Mucosa of rectum (tissue), 2 donors: ENCODE results near the gene SCLT1.

ENCODE experiments used
- H3K27ac ChIP-seq, 2 donors: one replicate each; pipeline ENCODE4 v1.7.0; 2013; ENCODE audit warnings: inconsistent platforms in 2 of 2, low read depth in 2 of 2, low read length in 2 of 2
- H3K27me3 ChIP-seq, 2 donors: one replicate each; pipeline ENCODE4 v1.7.0; 2013; ENCODE audit warnings: low read length in 2 of 2; ENCODE audit not compliant: control insufficient read depth in 2 of 2, insufficient read depth in 2 of 2
- H3K36me3 ChIP-seq, 2 donors: one replicate each; pipeline ENCODE4 v1.7.0; 2013; ENCODE audit warnings: low read length in 2 of 2; ENCODE audit not compliant: control insufficient read depth in 2 of 2, insufficient read depth in 2 of 2
- H3K4me1 ChIP-seq, 2 donors: one replicate each; pipeline ENCODE4 v1.7.0; 2013; ENCODE audit warnings: low read length in 2 of 2, mild to moderate bottlenecking in 1 of 2; ENCODE audit not compliant: control insufficient read depth in 2 of 2, insufficient read depth in 2 of 2
- H3K4me3 ChIP-seq, 2 donors: one replicate each; pipeline ENCODE4 v1.7.0; 2013; ENCODE audit warnings: low read length in 2 of 2
- H3K9ac ChIP-seq, 2 donors: one replicate each; pipeline ENCODE4 v1.7.0; 2013; ENCODE audit warnings: low read length in 2 of 2, low read depth in 1 of 2, mild to moderate bottlenecking in 1 of 2
- H3K9me3 ChIP-seq, 2 donors: one replicate each; pipeline ENCODE4 v1.7.0; 2013; ENCODE audit warnings: low read length in 2 of 2; ENCODE audit not compliant: control insufficient read depth in 2 of 2
- donor health status: healthy.
- donor health status: Normal muscosa, but diverticular disease.

SCLT1 gene

GRCh38 chr4:128904821-128905220, 188.5 kb downstream of the SCLT1 start:
- Histone ChIP-seq H3K9ac (no peak overlapping the region), H3K27me3 (no peaks in the 10 kb centered on the region), H3K9me3 (no peaks in the 10 kb centered on the region)

DNA sequence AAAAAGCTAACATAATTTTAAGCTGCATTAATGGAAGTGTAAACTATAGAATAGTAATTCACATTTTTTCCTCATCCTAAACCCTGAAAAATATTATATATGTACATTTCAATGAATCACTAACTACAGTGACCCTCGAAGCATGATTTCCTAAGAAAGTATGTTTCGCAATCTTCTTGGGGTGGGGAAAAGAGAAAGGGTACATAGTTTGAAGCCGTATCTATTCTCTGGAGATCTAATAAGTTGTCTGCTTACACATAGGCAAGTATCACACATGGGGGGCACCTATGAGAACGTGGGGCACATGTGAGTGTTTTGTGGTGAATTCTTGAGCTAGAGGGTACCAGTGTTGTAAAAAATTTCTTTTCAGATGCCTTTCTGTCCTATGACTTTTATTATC, 212.7 kb downstream of the SCLT1 start:
- Histone ChIP-seq H3K27ac (no peak overlapping the region), H3K27me3 (no peaks in the 10 kb centered on the region), H3K36me3 (no peaks in the 10 kb centered on the region), H3K4me3 (no peak overlapping the region), H3K9me3 (no peaks in the 10 kb centered on the region), H3K9ac (no peak overlapping the region), H3K4me1 (no peaks in the 10 kb centered on the region)

More at GRCh38 chr4:128904821-128905220, 188.5 kb downstream of the SCLT1 start:
- no peaks in the 10 kb centered on the region for H3K4me1 ChIP-seq
- no peak overlapping the region for H3K4me3 ChIP-seq
- no peaks in the 10 kb centered on the region for H3K36me3 ChIP-seq
- no peak overlapping the region for H3K27ac ChIP-seq

GRCh38 chr4:128879971-128880370, 213.4 kb downstream of the SCLT1 start:
- Histone ChIP-seq H3K9ac (no peak overlapping the region), H3K4me1 (no peaks in the 10 kb centered on the region), H3K27ac (no peak overlapping the region), H3K27me3 (no peaks in the 10 kb centered on the region), H3K4me3 (no peak overlapping the region), H3K36me3 (no peaks in the 10 kb centered on the region), H3K9me3 (no peaks in the 10 kb centered on the region)

- no peak overlapping the region for H3K9ac ChIP-seq
- no peaks in the 10 kb centered on the region for H3K36me3 ChIP-seq
- no peaks in the 10 kb centered on the region for H3K4me1 ChIP-seq
- H3K27me3 ChIP-seq = no peaks in the 10 kb centered on the region
- H3K27ac ChIP-seq = no peak overlapping the region
- no peaks in the 10 kb centered on the region for H3K9me3 ChIP-seq
- H3K4me3 ChIP-seq = no peak overlapping the region
Measured at GRCh38 chr4:128879283-128879682, 214.1 kb downstream of the SCLT1 start.

DNA sequence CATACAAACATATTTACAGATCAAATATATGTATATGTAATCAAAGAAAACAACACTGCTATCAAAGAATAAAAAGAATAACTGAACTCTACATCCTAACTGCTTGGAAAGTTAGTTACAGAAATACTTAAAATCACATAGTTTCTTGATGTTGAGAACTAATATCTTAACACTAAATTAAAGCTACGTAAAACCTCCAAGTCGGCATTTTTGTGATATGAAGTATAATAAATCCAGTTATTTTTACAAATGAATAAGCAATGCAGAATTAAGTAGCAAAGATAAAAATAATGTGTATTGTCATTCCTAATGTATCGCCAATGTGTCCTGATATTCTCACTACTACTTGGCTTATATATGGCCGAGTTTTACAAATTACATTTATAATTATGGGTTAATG, 215.4 kb downstream of the SCLT1 start:
- Histone ChIP-seq H3K4me3 (no peak overlapping the region), H3K9me3 (no peaks in the 10 kb centered on the region), H3K4me1 (no peaks in the 10 kb centered on the region), H3K9ac (no peak overlapping the region), H3K27ac (no peak overlapping the region), H3K27me3 (no peaks in the 10 kb centered on the region), H3K36me3 (no peaks in the 10 kb centered on the region)

DNA sequence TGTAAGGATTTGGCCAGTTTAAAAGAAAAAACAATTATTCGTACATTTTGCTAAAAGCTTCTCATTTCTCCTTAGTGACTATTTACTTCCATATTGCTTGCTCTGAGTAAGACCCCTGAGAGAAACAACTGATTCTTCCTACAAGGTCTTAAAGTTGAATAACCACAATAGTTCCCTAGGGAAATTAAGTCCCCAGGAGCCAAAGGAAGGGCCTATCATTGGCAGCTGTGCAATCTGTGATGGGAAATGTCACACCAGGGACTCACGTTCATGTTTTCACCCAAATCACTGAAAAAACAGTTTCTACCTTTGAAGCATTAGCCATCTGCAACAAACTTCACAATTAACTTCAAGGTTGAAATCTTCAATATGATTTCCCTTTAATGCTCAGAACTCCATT, 217.1 kb downstream of the SCLT1 start:
- no peaks in the 10 kb centered on the region for H3K9me3 ChIP-seq
- no peaks in the 10 kb centered on the region for H3K4me1 ChIP-seq
- H3K4me3 ChIP-seq = no peak overlapping the region
- peaks cover 0 to 16% of the 10 kb centered on the region in 2 donors for H3K36me3 ChIP-seq
- H3K9ac ChIP-seq = no peak overlapping the region
- H3K27ac ChIP-seq = no peak overlapping the region
- no peaks in the 10 kb centered on the region for H3K27me3 ChIP-seq

DNA sequence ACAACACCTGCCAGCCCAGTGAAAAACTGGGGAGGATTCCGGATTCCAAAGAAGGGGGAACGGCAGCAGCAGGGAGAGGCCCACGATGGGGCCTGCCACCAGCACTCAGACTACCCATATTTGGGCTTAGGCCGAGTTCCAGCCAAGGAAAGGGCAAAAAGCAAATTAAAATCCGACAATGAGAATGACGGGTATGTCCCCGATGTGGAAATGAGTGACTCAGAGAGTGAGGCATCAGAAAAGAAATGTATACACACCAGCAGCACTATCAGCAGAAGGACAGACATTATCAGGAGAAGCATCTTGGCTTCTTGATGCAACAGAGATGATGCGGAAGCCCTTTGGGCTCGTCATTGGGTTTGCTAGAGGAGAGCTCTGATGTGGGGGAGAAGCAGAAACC, 221.4 kb downstream of the SCLT1 start:
- Histone ChIP-seq H3K27me3 (no peaks in the 10 kb centered on the region), H3K9me3 (no peaks in the 10 kb centered on the region), H3K27ac (no peak overlapping the region), H3K36me3 (peaks cover 0 to 30% of the 10 kb centered on the region in 2 donors), H3K9ac (no peak overlapping the region), H3K4me3 (no peak overlapping the region), H3K4me1 (no peaks in the 10 kb centered on the region)

DNA sequence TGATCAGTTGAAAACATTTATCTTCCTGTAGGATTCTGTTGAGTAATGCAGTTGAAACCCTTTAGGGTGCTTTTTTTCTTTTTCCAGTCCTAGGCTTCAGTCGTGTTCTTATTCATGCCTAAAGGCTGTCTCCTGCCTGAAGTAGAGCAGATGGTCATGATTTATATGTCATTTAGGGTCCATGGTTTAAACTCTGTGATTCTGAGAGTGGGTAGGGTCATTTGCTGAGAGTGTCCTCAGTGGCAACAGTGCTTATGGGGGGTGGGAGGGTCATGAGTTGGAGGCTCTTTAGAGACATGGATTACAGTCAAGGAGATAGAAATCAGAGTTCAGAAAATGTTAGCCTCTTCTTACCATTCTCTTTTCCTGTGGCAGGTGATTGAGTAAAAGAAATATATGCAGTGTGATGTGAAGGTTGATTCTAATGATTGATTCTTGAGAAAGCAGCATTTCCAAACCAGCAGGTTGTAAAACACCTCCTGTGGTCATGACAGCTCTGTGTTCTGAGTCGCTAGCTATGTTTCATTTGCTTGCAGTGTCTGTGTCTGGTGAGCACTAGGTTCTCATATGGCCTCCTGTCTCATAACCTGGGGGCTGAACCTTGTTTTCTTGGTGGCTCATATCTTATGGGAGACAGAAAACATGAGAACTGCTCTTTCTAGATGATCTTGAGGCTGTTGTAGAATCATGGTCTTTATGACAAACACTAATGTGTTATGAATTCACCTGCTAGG, 223.4 kb downstream of the SCLT1 start:
- Histone ChIP-seq H3K4me1 (no peaks in the 10 kb centered on the region), H3K36me3 (peaks cover 0 to 30% of the 10 kb centered on the region in 2 donors), H3K9me3 (no peaks in the 10 kb centered on the region), H3K9ac (no peak overlapping the region), H3K27ac (no peak overlapping the region), H3K27me3 (no peaks in the 10 kb centered on the region), H3K4me3 (no peak overlapping the region)

- Histone ChIP-seq H3K4me1 (no peaks in the 10 kb centered on the region), H3K36me3 (peaks cover 0 to 30% of the 10 kb centered on the region in 2 donors), H3K9ac (no peak overlapping the region), H3K27me3 (no peaks in the 10 kb centered on the region), H3K9me3 (no peaks in the 10 kb centered on the region), H3K27ac (no peak overlapping the region), H3K4me3 (no peak overlapping the region)
Measured at GRCh38 chr4:128868758-128869157, 224.6 kb downstream of the SCLT1 start.

GRCh38 chr4:128866691-128867090, 226.6 kb downstream of the SCLT1 start:
- Histone ChIP-seq H3K4me3 (no peak overlapping the region), H3K4me1 (peaks cover 0 to 9% of the 10 kb centered on the region in 2 donors), H3K27me3 (no peaks in the 10 kb centered on the region), H3K36me3 (peaks cover 5 to 23% of the 10 kb centered on the region in 2 donors), H3K9me3 (no peaks in the 10 kb centered on the region), H3K27ac (no peak overlapping the region), H3K9ac (no peak overlapping the region)
